ENCODE measurements around the gene JMJD1C.

The JMJD1C gene

GRCh38 chr10:63197344-63198092 lies 268.3 kb downstream of the JMJD1C start:
- no peaks in the 10 kb centered on the region for H3K9me3 ChIP-seq (ENCODE audit: insufficient read depth, low read length)
- peaks cover 44% of the 10 kb centered on the region; the same call in 1 of the 2 replicates for H3K36me3 ChIP-seq (ENCODE audit: low read length)
- peaks cover 7% of the 10 kb centered on the region; the same call in 1 of the 2 replicates for H3F3A ChIP-seq (ENCODE audit: insufficient read depth)
- H3K9ac ChIP-seq (ENCODE audit: low read length): no peak overlapping the region
- no peaks in the 10 kb centered on the region for H3K27me3 ChIP-seq (ENCODE audit: low read length)
- H3K4me3 ChIP-seq (ENCODE audit: insufficient read depth, low read length, poor library complexity, severe bottlenecking): no peak overlapping the region
- no peak overlapping the region for H2AFZ ChIP-seq (ENCODE audit: low read depth, low read length, severe bottlenecking)
- no peaks in the 10 kb centered on the region for H3K79me2 ChIP-seq (ENCODE audit: insufficient read depth, low read length)
- no peak overlapping the region for H3K4me2 ChIP-seq (ENCODE audit: low read depth, low read length, poor library complexity, severe bottlenecking)
- H3K27ac ChIP-seq (ENCODE audit: low read depth, low read length): no peak overlapping the region
- no peaks in the 10 kb centered on the region for H4K20me1 ChIP-seq (ENCODE audit: low read depth, low read length)
- H3K9me2 ChIP-seq (replicated peaks; ENCODE audit: insufficient read depth, low read length): no peaks in the 10 kb centered on the region
- TF ChIP-seq CTCF (IDR thresholded peaks at IDR 0.05; ENCODE audit: insufficient read depth, low read length, poor library complexity, severe bottlenecking) (no peak), EZH2phosphoT487 (conservative IDR thresholded peaks at IDR 0.05; ENCODE audit: low read length) (no peak)

GRCh38 chr10:63192826-63193225 lies 273.0 kb downstream of the JMJD1C start:
- Histone ChIP-seq H3K9me2 (replicated peaks; ENCODE audit: insufficient read depth, low read length) (no peaks in the 10 kb centered on the region), H3K9ac (ENCODE audit: low read length) (no peak overlapping the region), H3F3A (ENCODE audit: insufficient read depth) (0 out of 2 replicates have a peak, but pooled peaks cover 7% of the 10 kb centered on the region), H3K79me2 (ENCODE audit: insufficient read depth, low read length) (no peaks in the 10 kb centered on the region), H3K9me3 (ENCODE audit: insufficient read depth, low read length) (no peaks in the 10 kb centered on the region), H3K27me3 (ENCODE audit: low read length) (no peaks in the 10 kb centered on the region), H3K4me3 (ENCODE audit: insufficient read depth, low read length, poor library complexity, severe bottlenecking) (no peak overlapping the region), H3K4me2 (ENCODE audit: low read depth, low read length, poor library complexity, severe bottlenecking) (no peak overlapping the region), H2AFZ (ENCODE audit: low read depth, low read length, severe bottlenecking) (no peak overlapping the region), H4K20me1 (ENCODE audit: low read depth, low read length) (no peaks in the 10 kb centered on the region), H3K27ac (ENCODE audit: low read depth, low read length) (no peak overlapping the region), H3K36me3 (ENCODE audit: low read length) (peaks cover 37% of the 10 kb centered on the region; the same call in 1 of the 2 replicates)
- no peak for TF ChIP-seq CTCF (IDR thresholded peaks at IDR 0.05; ENCODE audit: insufficient read depth, low read length, poor library complexity, severe bottlenecking)
- no peak for TF ChIP-seq EZH2phosphoT487 (conservative IDR thresholded peaks at IDR 0.05; ENCODE audit: low read length)

GRCh38 chr10:63175534-63175933 lies 290.2 kb downstream of the JMJD1C start:
- no peaks in the 10 kb centered on the region for H3K9me3 ChIP-seq (ENCODE audit: insufficient read depth, low read length)
- no peaks in the 10 kb centered on the region for H3K9me2 ChIP-seq (replicated peaks; ENCODE audit: insufficient read depth, low read length)
- no peak overlapping the region for H3K4me3 ChIP-seq (ENCODE audit: insufficient read depth, low read length, poor library complexity, severe bottlenecking)
- peaks cover 45% of the 10 kb centered on the region for H3K36me3 ChIP-seq (ENCODE audit: low read length)
- no peak overlapping the region for H3K4me2 ChIP-seq (ENCODE audit: low read depth, low read length, poor library complexity, severe bottlenecking)
- peaks cover 13% of the 10 kb centered on the region; the same call in 1 of the 2 replicates for H3F3A ChIP-seq (ENCODE audit: insufficient read depth)
- H3K27ac ChIP-seq (ENCODE audit: low read depth, low read length): no peak overlapping the region
- TF ChIP-seq EZH2phosphoT487 (conservative IDR thresholded peaks at IDR 0.05; ENCODE audit: low read length) (no peak), CTCF (IDR thresholded peaks at IDR 0.05; ENCODE audit: insufficient read depth, low read length, poor library complexity, severe bottlenecking) (no peak)
- no peaks in the 10 kb centered on the region for H3K27me3 ChIP-seq (ENCODE audit: low read length)
- H4K20me1 ChIP-seq (ENCODE audit: low read depth, low read length): no peaks in the 10 kb centered on the region
- H3K79me2 ChIP-seq (ENCODE audit: insufficient read depth, low read length): no peaks in the 10 kb centered on the region; the same call in 1 of the 2 replicates
- no peak overlapping the region for H3K9ac ChIP-seq (ENCODE audit: low read length)
- no peak overlapping the region for H2AFZ ChIP-seq (ENCODE audit: low read depth, low read length, severe bottlenecking)

Measured in SU-DHL-6 (cell line).